GM21447 (cell line): ENCODE data around the gene SPDYE1.
"Not testable (repeated sequence)": the region's sequence is repeated elsewhere in the genome, so short reads cannot be mapped to it uniquely, and the experiment has no call there.

Experiments
- ATAC-seq: cut with Tn5 transposase; IDR thresholded peaks from one replicate; pipeline ENCODE4 v1.9.1; 2021; ENCODE audit not compliant: unreplicated experiment

SPDYE1 gene

DNA sequence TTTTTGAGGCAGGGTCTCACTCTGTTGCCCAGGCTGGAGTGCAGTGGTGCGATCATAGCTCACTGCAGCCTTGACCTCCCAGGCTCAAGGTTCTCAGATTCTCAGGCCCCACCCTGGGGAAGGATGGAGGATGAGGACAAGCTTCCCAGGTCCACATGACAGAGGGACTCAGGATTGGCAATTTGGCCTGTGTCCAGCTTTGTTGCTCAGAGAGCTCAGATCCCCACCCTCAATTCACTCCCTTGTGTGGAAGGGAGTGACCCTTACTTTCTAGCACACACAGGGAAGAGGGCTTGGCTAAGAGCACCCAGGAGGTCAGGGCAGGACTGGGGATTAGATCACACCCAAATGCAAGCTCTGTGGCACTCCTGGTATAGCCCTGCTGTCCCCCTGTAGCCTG is 6.9 kb upstream of the SPDYE1 start:
- ATAC-seq: not testable (repeated sequence)

DNA sequence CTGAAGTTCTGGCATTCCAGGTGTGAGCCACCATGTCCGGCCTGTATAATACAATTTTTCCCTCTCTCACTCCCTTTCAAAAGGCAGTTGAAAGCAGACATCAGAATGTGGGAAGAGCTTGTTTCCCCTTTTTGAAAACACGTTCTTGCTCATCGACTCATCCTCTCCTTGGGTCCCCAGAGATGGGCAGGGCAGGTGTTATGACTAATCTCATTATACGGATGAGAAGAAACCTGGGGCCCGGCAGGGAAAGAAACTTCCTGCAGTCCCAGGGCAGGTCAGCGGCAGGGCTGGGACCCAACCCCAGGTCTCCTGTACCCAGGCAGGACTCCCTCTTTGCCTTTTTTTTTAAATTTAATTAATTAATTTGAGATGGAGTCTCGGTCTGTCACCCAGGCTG is 4.8 kb upstream of the SPDYE1 start:
- peak; percentile 95 for ATAC-seq

GRCh38 chr7:43994681-43995080 is 3.0 kb upstream of the SPDYE1 start:
- not testable (repeated sequence) for ATAC-seq

DNA sequence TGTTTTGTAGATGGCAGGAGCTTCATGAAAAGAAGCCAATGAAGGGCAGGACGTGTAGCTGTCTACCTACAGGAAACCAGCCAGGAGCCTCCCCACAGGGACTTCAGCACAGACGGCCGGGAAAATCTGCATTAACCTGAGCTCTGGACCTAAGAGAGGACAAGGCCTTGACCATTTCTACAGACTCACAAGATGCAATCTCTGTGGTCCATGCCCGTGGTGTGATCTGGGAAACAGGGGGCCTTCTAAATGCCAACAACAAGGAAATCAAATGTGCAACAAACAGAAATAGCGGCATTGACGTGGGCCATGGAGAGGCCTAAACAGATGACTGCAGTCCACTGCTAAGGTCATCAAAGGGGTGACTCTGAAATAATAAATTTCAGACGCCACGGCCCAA is 14.4 kb downstream of the SPDYE1 start:
- ATAC-seq: not testable (repeated sequence)

GRCh38 chr7:44015090-44015489 is 17.4 kb downstream of the SPDYE1 start:
- ATAC-seq: not testable (repeated sequence)

GRCh38 chr7:44018857-44019807 is 21.4 kb downstream of the SPDYE1 start:
- peak; percentile 93 for ATAC-seq

DNA sequence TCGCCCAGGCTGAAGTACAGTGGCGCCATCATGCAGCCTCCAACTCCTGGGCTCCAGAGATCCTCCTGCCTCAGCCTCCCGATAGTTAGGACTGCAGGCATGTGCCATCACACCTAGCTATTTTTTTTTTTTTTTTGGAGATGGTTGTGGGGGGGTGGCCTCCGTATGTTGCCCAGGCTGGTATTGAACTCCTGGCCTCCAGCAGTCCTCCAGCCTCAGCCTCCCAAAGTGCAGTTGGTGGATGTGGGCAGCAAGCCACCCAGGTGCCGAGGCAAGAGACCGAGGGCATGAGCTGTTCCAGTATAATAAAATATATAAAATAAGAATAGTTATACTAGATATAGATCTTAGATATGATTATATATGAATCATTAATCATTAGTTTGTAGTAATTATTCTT is 22.1 kb downstream of the SPDYE1 start:
- ATAC-seq: not testable (repeated sequence)

DNA sequence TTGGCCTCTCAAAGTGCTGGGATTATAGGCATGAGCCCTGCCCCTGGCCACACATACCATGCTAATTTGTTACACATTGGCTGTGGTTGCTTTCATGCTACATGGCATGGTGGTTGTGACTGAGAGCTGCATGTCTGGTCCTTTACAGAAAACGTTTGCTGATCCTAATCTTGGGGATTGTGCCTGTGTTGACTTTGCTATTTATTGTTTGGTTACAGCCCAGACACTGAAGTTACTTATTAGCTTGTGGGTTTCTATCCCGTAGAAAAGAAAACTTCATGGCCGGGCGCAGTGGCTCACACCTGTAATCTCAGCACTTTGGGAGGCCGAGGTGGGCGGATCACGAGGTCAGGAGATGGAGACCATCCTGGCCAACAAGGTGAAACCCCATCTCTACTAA is 24.4 kb downstream of the SPDYE1 start:
- ATAC-seq: not testable (repeated sequence)

GRCh38 chr7:44022796-44023467 is 25.2 kb downstream of the SPDYE1 start:
- not testable (repeated sequence) for ATAC-seq

- ATAC-seq: not testable (repeated sequence)
These were observed 31.7 kb downstream of the SPDYE1 start for GRCh38 chr7:44029433-44029832.

- ATAC-seq: not testable (repeated sequence)
These were observed 32.3 kb downstream of the SPDYE1 start for GRCh38 chr7:44030029-44030428.

DNA sequence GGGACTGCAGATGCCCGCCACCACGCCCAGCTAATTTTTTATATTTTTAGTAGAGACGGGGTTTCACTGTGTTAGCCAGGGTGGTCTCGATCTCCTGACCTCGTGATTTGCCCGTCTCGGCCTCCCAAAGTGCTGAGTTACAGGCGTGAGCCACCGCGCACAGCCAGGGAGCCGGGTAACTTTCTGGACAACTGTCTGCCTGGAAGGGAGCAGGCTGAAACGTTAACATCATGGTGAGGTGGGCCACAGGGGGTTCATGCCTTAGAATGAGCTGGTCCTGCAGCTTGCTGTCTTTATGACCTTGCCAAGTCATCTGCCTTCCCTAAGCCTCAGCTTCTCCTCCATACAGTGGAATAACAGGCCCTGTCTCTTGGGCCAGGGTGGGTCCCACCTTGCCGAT is 33.6 kb downstream of the SPDYE1 start:
- not testable (repeated sequence) for ATAC-seq

DNA sequence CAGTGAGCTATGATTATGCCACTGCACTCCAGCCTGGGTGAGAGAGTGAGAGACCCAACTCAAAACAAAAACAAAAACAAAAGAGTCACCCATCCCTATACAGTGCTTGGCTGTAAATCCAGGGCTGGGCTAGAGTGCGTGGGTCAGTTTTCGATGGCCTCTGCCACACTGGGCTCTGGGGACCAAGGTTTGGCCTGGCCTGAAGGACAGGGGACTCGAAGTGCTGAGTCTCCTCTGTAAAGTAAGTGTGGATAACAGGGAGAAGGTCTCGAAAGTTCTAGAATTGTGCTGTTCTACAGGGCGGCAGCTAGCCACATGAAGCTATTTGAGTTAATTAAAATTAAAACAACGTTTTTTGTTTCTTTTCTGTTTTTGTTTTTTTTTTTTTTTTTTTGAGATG is 34.3 kb downstream of the SPDYE1 start:
- not testable (repeated sequence) for ATAC-seq

DNA sequence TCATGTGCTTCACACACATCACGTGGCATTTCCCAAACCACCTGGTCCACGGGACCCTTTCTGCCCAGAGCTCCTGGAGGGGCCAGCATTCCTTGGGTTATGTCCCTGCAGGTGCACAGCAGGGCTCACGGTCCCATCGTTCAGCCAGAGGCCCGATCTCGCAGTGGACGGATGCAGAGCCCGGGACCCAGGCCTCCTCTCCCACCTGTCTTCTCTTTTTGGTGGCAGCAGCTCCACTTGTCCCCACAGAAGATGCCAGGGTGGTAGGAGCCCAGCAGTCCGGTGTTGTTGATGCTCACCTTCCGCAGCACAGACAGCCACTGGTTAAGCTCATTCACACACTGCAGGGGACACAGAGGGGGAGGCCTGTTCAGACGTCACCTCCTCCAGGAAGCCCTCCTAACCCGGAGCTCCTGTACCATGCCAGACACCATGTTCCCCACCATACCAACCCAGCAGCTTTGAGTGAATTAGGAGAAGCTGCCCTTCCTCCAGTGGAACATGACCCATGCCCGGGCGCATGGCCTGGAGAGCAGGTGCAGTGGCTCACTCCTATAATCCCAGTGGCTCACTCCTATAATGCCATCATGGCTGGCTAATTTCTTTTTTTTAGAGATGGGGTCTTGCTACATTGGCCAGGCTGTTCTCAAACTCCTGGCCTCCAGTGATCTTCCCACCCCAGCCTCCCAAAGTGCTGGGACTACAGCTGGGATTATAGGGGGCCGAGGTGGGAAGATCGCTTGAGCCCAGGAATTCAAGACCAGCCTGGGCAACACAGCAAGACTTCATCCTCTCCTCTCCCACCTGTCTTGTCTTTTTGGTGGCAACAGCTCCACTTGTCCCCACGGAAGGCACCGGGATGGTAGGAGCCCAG is 36.5 kb downstream of the SPDYE1 start:
- not testable (repeated sequence) for ATAC-seq

GRCh38 chr7:44036364-44036763 is 38.7 kb downstream of the SPDYE1 start:
- not testable (repeated sequence) for ATAC-seq

GRCh38 chr7:44037951-44038350 is 40.3 kb downstream of the SPDYE1 start:
- ATAC-seq: not testable (repeated sequence)

DNA sequence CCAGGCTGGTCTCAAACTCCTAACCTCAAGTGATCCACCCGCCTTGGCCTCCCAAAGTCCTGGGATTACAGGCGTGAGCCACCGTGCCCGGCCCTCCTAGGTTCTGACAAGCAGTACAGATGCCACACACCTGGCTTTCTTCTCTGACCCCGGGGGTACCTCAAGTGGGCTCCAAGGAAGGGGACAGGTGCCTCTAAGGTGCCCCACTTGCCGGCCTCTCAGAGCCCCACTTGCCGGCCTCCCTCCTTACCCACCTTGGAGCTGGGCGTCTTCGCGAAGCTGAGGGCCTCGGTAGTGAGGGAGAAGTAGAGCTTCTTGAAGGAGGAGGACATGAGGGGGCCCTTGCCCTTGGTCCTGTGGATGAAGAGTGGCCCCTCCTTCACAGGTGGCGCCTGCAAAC is 40.9 kb downstream of the SPDYE1 start:
- ATAC-seq: not testable (repeated sequence)

GRCh38 chr7:44038961-44039558 is 41.4 kb downstream of the SPDYE1 start:
- ATAC-seq: peak; percentile 72

DNA sequence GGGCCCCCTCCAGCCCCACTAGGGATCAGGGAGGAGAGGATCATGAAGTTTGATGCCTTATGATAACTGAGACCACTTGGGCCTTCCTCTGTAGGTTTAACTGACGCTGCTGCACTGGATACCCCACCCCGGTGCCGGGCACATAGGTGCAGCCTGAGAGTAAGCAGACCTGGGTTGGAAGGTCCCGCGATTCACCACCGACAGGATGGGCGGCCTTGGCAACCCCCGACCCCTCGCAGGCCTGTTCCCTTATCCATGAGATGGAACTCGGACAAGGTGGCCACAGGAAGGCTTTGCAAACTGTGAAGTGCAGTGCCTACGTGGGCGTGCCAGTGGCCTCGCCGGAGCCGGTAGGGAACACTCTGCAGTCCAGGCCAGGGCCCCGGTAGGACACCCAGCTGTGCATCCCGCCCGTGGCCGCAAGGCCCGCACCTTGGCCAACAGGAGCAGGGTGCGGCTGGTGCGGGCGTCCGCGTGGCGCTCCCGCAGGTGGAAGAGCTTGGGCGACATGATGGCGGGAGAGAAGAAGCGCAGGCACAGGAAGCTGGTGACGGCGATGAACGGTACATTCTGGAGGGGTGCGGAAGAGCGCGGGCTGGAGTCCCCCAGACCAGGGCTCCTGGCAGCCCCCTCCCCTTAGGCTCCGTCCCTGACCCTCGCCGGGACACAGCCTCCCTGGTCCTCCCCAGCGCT is 42.2 kb downstream of the SPDYE1 start:
- peak; percentile 1 for ATAC-seq

DNA sequence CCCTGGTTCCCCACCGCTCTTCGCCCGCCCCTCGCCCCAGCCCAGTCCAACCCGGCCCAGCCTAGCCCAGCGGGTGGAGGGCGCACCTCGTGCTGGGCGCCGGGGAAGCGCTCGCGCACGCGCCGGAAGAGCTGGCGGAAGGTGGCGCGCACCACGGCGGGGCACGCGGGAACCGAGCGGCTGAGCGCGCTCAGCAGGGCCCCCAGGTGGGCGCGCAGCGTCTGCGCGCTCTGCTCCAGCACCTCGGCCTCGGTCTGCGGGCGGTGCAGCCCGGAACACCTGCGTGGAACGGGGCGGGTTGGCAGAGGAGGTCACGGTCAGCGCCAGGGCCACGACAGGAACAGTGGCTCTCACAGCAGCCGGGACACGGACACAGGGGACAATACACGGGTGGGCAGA is 42.8 kb downstream of the SPDYE1 start:
- ATAC-seq: peak; percentile 25
